H9 (cell line): ENCODE measurements around the gene DYRK2. TPM values are rescaled to one million over a fixed set of nuclear protein-coding genes. Genes with fewer than 3 reads are reported as not detected.

Source experiments
- DNase-seq: peaks from one replicate; pipeline ENCODE4 v3.0.0-alpha.2; 2017
- H2AFZ ChIP-seq: one replicate; pipeline ENCODE4 v1.6.1; 2013; ENCODE audit warnings: mild to moderate bottlenecking, low read length, control low read depth, moderate library complexity
- H2AK5ac ChIP-seq: 2 replicates; pipeline ENCODE4 v1.6.1; 2013; ENCODE audit warnings: low read length, control low read depth, mixed read lengths; ENCODE audit not compliant: insufficient read length
- H2BK120ac ChIP-seq: one replicate; pipeline ENCODE4 v1.6.1; 2013; ENCODE audit warnings: low read depth, mild to moderate bottlenecking, low read length, control low read depth, inconsistent platforms; ENCODE audit not compliant: poor library complexity, severe bottlenecking
- H2BK12ac ChIP-seq: 2 replicates; pipeline ENCODE4 v1.6.1; 2013; ENCODE audit warnings: low read length, control low read depth, mixed read lengths, low read depth; ENCODE audit not compliant: insufficient read length
- H2BK15ac ChIP-seq: 2 replicates; pipeline ENCODE4 v1.6.1; 2013; ENCODE audit warnings: low read depth, low read length, control low read depth
- H2BK20ac ChIP-seq: one replicate; pipeline ENCODE4 v1.6.1; 2013; ENCODE audit warnings: low read depth, mild to moderate bottlenecking, low read length, control low read depth, inconsistent platforms; ENCODE audit not compliant: poor library complexity, severe bottlenecking
- H2BK5ac ChIP-seq: 2 replicates; pipeline ENCODE4 v1.6.1; 2013; ENCODE audit warnings: low read length, control low read depth, mixed read lengths; ENCODE audit not compliant: insufficient read length
- H3K14ac ChIP-seq: 2 replicates; pipeline ENCODE4 v1.6.1; 2013; ENCODE audit warnings: low read length, control low read depth; ENCODE audit not compliant: insufficient read depth
- H3K18ac ChIP-seq: 2 replicates; pipeline ENCODE4 v1.6.1; 2013; ENCODE audit warnings: low read depth, mild to moderate bottlenecking, mixed read lengths, low read length, control low read depth; ENCODE audit not compliant: insufficient read length
- H3K23ac ChIP-seq: 2 replicates; pipeline ENCODE4 v1.6.1; 2013; ENCODE audit warnings: low read length, control low read depth, mixed read lengths, low read depth; ENCODE audit not compliant: insufficient read length
- H3K23me2 ChIP-seq: 2 replicates; pipeline ENCODE4 v1.6.1; 2013; ENCODE audit warnings: low read depth, mild to moderate bottlenecking, mixed read lengths, low read length, control low read depth; ENCODE audit not compliant: insufficient read length, poor library complexity, severe bottlenecking
- H3K27ac ChIP-seq: 2 replicates; pipeline ENCODE4 v1.5.1; 2013; ENCODE audit warnings: low read length, control low read depth, mixed read lengths, low read depth; ENCODE audit not compliant: insufficient read length
- H3K27me3 ChIP-seq: 2 replicates; pipeline ENCODE4 v1.6.1; 2013; ENCODE audit warnings: low read length, control low read depth, inconsistent platforms; ENCODE audit not compliant: insufficient read depth
- H3K4ac ChIP-seq: 2 replicates; pipeline ENCODE4 v1.6.1; 2013; ENCODE audit warnings: low read depth, mild to moderate bottlenecking, control low read depth, inconsistent platforms, low read length, moderate library complexity
- H3K4me1 ChIP-seq: 2 replicates; pipeline ENCODE4 v1.6.1; 2013; ENCODE audit warnings: low read length, control low read depth, inconsistent platforms; ENCODE audit not compliant: insufficient read depth
- H3K4me2 ChIP-seq: 2 replicates; pipeline ENCODE4 v1.6.1; 2013; ENCODE audit warnings: low read length, control low read depth, mixed read lengths; ENCODE audit not compliant: insufficient read length, insufficient read depth
- H3K56ac ChIP-seq: 2 replicates; pipeline ENCODE4 v1.6.1; 2013; ENCODE audit warnings: low read depth, mild to moderate bottlenecking, mixed read lengths, low read length, control low read depth; ENCODE audit not compliant: insufficient read length
- H3K79me1 ChIP-seq: 2 replicates; pipeline ENCODE4 v1.6.1; 2013; ENCODE audit warnings: low read depth, mild to moderate bottlenecking, moderate library complexity, low read length, control low read depth, inconsistent platforms; ENCODE audit not compliant: insufficient read depth, poor library complexity, severe bottlenecking
- H3K79me2 ChIP-seq: 2 replicates; pipeline ENCODE4 v1.6.1; 2013; ENCODE audit warnings: low read length, control low read depth, inconsistent platforms; ENCODE audit not compliant: insufficient read depth
- H3K9ac ChIP-seq: 2 replicates; pipeline ENCODE4 v1.6.1; 2013; ENCODE audit warnings: low read length, control low read depth, mixed read lengths; ENCODE audit not compliant: insufficient read length; ENCODE audit errors: extremely low read depth
- H3K9me3 ChIP-seq: one replicate; pipeline ENCODE4 v1.6.1; 2013; ENCODE audit warnings: low read depth, low read length, inconsistent platforms; ENCODE audit not compliant: control insufficient read depth
- H3T11ph ChIP-seq: one replicate; pipeline ENCODE4 v1.6.1; 2013; ENCODE audit warnings: mild to moderate bottlenecking, low read length, control low read depth, inconsistent platforms
- H4K20me1 ChIP-seq: one replicate; pipeline ENCODE4 v1.6.1; 2013; ENCODE audit not compliant: control insufficient read depth, insufficient read length, insufficient read depth
- H4K5ac ChIP-seq: 2 replicates; pipeline ENCODE4 v1.6.1; 2013; ENCODE audit warnings: low read depth, mild to moderate bottlenecking, mixed read lengths, low read length, control low read depth; ENCODE audit not compliant: insufficient read length
- H4K8ac ChIP-seq: replicated peaks from 2 replicates; pipeline ENCODE4 v1.6.1; 2013; ENCODE audit warnings: low read length, control low read depth, mixed read lengths, low read depth; ENCODE audit not compliant: insufficient read length
- H4K91ac ChIP-seq: 2 replicates; pipeline ENCODE4 v1.6.1; 2013; ENCODE audit warnings: low read depth, mild to moderate bottlenecking, moderate library complexity, mixed read lengths, low read length, control low read depth; ENCODE audit not compliant: insufficient read length
- H3K27ac Mint-ChIP-seq, 3 experiments: 2 replicates in 2 of 3; 3 replicates in 1 of 3; pipeline ENCODE4 v1.8.0; 2020 to 2021; ENCODE audit warnings: mixed read lengths in 3 of 3, mild to moderate bottlenecking in 1 of 3, moderate library complexity in 1 of 3
- H3K27me3 Mint-ChIP-seq: 2 replicates; pipeline ENCODE4 v1.8.0; 2021; ENCODE audit warnings: low read depth, mild to moderate bottlenecking, moderate library complexity, mixed read lengths
- H3K36me3 Mint-ChIP-seq, 3 experiments: 2 replicates in 2 of 3; 3 replicates in 1 of 3; pipeline ENCODE4 v1.8.0; 2020 to 2021; ENCODE audit warnings: low read depth in 3 of 3, mixed read lengths in 3 of 3; ENCODE audit not compliant: insufficient read depth in 1 of 3
- H3K4me1 Mint-ChIP-seq, 2 experiments: 2 replicates each; pipeline ENCODE4 v1.8.0; 2020; ENCODE audit warnings: mixed read lengths in 2 of 2
- H3K4me3 Mint-ChIP-seq, 2 experiments: 2 replicates in 1 of 2; 3 replicates in 1 of 2; pipeline ENCODE4 v1.8.0; 2020 to 2021; ENCODE audit warnings: mild to moderate bottlenecking in 2 of 2, mixed read lengths in 2 of 2, moderate library complexity in 1 of 2
- H3K9me3 Mint-ChIP-seq, 2 experiments: 2 replicates in 1 of 2; 3 replicates in 1 of 2; pipeline ENCODE4 v1.8.0; 2020; ENCODE audit warnings: mild to moderate bottlenecking in 2 of 2, mixed read lengths in 2 of 2, moderate library complexity in 1 of 2
- WGBS: extraction: QIAGEN DNeasy Blood & Tissue Kit; methylation state at CpG from one replicate; pipeline ENCODE4 v1.1.7; 2013; ENCODE audit warnings: missing lambda C conversion rate, low lambda C conversion rate, mixed read lengths; ENCODE audit not compliant: insufficient read length; ENCODE audit errors: extremely low coverage; 5-methylcytosine and 5-hydroxymethylcytosine counted together
- total RNA-seq: library from RNA; stranded (reverse); gene quantifications from 2 replicates; pipeline ENCODE4 v1.2.1, GENCODE V29; 2021
- TF ChIP-seq, protein P1 (sequence below): fragments of 200-600 bp; sonication (generic); conservative IDR thresholded peaks from 3 replicates; pipeline ENCODE4 v1.8.0; 2021; ENCODE audit warnings: antibody characterized with exemption, mild to moderate bottlenecking

Gene DYRK2
- total RNA-seq, 1 experiment from 2014 or later, result 40.6 TPM

DNA sequence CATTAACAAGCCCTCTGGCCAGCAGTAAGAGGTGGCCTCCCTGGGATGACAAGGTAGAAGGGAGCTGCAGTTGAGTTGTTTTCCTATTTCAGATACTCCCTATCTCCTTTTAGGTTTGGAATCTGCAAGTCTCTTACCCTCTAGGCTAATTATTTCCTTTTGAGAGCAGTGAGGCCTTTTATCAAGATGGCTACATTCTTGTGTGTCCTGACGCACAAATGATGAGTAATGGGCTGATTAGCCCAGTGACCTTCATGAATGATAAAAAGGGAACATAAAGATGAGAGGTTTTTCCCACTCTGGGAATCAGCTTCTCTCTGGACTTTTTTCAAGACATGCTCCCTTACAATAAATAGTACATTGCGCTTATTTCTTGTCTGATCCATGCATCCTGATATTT, 22.9 kb downstream of the DYRK2 start:
- no peaks in the 10 kb centered on the region for H3K27me3 Mint-ChIP-seq
- no peak overlapping the region for H3K4me2 ChIP-seq

More for the DNA sequence above, 22.9 kb downstream of the DYRK2 start:
- Histone ChIP-seq H3K27ac (no peak overlapping the region), H2BK20ac (no peak overlapping the region), H3T11ph (no peak overlapping the region), H3K9ac (no peak overlapping the region), H3K23ac (no peak overlapping the region), H3K23me2 (no peaks in the 10 kb centered on the region), H4K8ac (no peak overlapping the region), H2BK5ac (no peak overlapping the region), H3K79me2 (no peaks in the 10 kb centered on the region), H3K4ac (no peak overlapping the region), H2BK120ac (no peak overlapping the region), H4K91ac (no peak overlapping the region), H2AFZ (no peak overlapping the region), H4K5ac (no peak overlapping the region), H3K9me3 (no peaks in the 10 kb centered on the region), H3K56ac (no peak overlapping the region), H4K20me1 (no peaks in the 10 kb centered on the region), H3K4me1 (no peaks in the 10 kb centered on the region), H2AK5ac (no peak overlapping the region), H3K27me3 (no peaks in the 10 kb centered on the region), H2BK12ac (no peak overlapping the region), H3K79me1 (no peaks in the 10 kb centered on the region), H3K14ac (no peak overlapping the region), H3K18ac (no peak overlapping the region), H2BK15ac (no peak overlapping the region)
- TF ChIP-seq, protein P1, sequence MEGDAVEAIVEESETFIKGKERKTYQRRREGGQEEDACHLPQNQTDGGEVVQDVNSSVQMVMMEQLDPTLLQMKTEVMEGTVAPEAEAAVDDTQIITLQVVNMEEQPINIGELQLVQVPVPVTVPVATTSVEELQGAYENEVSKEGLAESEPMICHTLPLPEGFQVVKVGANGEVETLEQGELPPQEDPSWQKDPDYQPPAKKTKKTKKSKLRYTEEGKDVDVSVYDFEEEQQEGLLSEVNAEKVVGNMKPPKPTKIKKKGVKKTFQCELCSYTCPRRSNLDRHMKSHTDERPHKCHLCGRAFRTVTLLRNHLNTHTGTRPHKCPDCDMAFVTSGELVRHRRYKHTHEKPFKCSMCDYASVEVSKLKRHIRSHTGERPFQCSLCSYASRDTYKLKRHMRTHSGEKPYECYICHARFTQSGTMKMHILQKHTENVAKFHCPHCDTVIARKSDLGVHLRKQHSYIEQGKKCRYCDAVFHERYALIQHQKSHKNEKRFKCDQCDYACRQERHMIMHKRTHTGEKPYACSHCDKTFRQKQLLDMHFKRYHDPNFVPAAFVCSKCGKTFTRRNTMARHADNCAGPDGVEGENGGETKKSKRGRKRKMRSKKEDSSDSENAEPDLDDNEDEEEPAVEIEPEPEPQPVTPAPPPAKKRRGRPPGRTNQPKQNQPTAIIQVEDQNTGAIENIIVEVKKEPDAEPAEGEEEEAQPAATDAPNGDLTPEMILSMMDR, result no peak
- Mint-ChIP-seq H3K27ac (no peak overlapping the region), H3K4me3 (no peak overlapping the region), H3K4me1 (no peaks in the 10 kb centered on the region), H3K36me3 (peaks cover 32 to 41% (median 33%) of the 10 kb centered on the region in 3 experiments), H3K9me3 (peaks cover 25 to 31% of the 10 kb centered on the region in 2 experiments)
- WGBS, result no CpG with 5 or more reads among the region's 2 CpGs
- no peak for DNase-seq
